Inflammatory macrophage (primary cell): ENCODE results near the gene POLR3GL.

ENCODE experiments used
- DNase-seq, 2 donors: peaks; one replicate each; pipeline ENCODE4 v3.0.0-alpha.2; 2020 to 2022

POLR3GL gene

DNA sequence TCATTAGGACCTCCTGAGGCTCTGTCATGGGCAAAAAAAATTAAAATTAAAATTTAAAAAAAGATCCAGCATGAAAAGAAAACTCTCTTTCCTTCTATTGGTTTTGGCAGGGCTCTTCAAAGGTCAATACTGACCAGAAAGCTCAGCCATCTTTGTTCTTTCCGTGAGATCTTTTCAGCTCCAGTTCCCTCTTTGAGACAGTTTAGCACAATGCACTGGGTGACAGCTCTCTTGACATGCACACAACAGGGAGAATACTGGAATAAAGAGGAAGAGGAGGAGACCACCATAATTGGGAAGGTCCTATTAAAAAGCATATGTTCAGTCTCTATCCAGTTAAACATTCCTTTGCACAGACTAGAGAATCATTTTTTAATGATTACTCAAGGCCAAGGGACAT, 13.0 kb upstream of the POLR3GL start:
- DNase-seq = no peak

DNA sequence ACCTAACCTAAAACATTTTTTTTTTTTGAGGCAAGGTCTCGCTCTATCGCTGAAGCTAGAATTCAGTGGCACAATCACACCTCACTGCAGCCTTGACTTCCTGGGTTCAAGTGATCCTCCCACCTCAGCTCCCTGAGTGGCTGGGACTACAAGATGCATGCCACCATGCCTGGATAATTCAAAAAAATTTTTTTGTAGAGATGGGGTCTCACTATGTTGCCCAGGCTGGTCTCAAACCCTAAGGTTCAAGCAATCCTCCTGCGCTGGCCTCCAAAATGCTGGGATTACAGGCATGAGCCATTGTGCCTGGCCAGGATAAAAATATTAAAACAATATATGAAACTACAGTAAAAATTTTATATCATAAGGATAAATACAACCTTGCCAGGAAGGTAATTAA, 11.6 kb upstream of the POLR3GL start:
- no peak for DNase-seq

DNA sequence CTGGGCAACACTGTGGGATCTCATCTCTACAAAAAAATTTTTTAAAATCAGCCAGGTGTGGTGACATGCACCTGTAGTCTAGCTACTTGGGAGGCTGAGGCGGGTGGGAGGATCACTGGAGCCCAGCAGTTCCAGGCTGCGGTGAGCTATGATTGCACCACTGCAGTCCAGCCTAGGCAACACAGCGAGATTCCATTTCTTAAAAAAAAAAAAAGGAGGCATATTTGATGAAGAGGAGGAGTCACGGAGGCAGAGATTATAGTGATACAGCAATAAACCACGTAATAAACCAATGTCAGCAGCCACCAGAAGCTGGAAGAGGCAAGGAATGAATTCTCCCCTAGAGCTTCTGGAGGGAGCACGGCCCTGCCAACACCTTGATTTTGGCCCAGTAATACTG, 10.6 kb upstream of the POLR3GL start:
- no peak for DNase-seq

DNA sequence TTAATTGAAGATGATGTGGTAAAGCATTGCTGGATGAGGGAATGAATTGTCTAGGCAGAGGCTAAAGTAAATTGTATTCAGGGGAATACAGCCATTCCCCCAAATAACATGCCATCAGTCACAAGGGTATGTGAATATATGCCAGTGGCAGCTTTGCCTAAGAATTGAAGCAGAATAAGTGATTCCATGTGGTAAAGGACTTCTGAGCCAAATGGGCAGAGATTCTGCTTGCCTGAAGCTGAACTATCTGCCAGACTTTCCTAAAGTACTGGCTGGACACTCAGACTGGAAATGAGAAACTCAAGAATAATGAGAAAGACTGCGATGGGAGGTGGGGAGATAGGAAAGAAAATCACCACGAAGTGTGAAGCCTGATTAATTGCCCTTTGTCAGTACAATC, 9.1 kb upstream of the POLR3GL start:
- DNase-seq = no peak

DNA sequence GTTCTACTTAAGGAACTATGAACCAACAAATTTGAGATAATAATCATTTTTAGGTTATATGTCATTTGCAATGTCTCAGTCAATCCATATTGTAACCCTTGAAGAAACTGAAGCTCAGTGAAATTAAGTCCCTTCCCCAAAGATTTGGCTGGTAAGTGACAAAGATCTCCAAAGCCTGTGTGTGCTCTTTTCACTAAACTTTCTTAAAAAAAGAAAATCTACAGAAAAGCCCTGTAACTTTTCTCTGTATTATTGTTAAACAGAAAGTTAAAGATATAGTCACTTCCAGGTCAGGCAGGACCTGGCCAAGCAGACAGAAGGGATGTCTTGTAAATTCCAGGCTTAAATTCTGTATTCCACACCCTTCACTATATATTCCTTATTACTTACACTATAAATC, 8.1 kb upstream of the POLR3GL start:
- no peak for DNase-seq

DNA sequence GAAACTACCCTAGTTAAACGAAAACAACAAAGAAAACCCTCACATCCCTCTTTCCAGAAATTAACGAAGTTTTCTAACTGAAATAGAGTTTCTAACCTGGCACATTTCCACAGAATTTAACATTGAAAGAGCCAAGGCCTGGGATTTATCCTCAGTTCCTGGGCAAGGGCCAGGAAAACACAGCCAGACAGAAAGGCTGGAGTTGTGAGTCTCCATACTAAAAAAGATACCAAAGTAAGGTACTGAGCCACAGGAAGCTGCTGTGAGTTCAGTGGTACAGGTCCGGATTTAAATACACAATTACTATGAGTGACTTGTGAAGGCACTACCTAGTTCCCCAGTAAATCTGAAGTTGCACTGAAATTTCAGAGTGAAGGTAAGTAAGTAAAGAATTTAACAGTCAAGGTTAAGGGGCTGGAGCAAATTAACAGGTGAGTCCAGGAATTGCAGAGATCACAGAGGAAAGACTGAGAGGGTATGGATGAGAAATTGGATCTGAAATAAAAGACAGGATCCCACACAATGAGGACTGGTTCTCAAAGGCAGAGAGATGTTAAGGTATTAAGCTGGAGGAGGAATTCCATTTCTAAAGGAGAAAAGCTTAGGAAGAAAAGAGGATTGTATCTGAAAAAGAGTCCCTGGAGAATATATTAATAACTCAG, 7.6 kb upstream of the POLR3GL start:
- DNase-seq = no peak

DNA sequence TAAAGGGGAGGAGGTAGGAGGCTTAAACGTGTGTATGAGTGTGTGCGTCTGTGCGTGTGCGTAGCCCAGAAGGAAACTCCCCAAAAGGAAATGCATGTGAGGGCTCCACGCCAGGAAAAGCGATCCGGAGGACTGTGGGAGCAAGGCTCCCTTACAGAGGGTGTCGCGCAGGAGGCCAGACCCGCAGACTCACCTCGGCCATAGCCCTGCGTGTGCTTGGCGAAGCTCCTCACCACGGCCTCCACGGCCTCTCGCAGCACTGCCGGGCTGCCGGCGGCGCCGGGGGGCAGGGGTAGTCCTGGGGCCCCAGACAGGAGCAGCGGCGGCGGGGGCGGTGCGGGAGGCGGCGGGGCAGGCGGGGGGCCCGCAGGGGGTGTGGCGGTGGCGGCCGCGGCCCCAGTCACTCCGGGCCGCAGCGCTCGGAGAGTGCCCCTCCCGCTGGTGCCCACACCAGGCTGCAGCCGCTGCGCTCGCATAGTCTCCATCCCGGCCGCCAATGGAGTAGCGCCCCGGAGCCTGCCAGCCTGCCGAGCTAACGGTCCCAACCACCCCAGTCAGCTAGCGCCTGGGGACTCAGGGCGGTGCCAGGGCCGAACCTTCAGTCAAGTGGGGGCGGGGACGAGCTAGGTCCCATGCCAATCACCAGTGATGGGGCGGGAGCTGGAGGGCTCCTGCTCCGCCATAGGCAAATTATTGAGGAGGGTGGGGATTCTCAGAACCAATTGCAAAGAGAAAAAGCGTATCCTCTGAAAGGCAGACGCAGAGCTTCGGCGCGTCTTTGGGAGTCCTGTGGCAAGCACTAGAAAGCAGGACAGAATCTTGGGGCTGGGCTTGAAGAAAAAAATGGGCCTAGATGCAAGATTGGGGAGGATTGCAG, 6.8 kb upstream of the POLR3GL start, which contains the start of gene LIX1L:
TSS of gene LIX1L (minus strand) at position 575 of the 877 bp plus-strand sequence. CDS start at position 485, 90 bp downstream.
- peak; percentile 97 to 98 for DNase-seq

DNA sequence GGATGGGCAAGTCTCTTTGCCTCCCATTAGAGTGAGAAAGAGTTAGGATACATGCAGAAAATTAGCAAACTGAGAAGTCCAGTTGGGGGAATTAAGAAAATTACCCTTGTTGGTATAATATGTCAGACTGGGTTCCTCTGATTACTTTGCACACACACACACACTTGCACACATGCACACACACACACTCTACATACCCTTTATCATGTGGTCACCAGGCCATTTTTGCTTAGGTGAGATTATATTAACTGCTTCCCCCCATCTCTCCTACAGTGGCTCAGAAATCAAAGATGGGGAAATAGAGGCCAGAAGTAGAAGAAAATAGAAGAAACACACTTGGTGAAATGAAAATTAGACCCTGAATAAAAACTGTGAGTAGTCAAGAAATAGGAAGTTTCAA, 5.8 kb upstream of the POLR3GL start:
- DNase-seq = no peak

DNA sequence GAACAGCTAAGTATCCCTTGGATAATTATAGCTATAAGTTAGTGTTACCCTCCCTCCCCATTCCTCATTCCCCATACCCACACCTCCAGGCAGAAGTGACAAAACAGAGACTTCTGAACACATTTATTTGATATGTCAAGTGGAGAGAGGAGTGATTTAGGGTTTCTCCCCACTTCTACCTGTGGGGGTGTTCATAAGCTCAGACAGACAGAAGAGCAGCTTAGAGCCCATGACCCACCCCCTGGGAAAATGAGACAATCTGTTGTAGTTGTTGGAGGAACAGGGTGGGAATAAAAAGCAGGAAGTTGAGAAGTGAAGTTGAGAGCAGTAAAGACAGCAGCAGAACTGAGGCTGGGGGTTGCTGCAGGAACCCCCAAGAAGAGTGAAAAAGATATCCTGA, 5.2 kb upstream of the POLR3GL start:
- DNase-seq = no peak

DNA sequence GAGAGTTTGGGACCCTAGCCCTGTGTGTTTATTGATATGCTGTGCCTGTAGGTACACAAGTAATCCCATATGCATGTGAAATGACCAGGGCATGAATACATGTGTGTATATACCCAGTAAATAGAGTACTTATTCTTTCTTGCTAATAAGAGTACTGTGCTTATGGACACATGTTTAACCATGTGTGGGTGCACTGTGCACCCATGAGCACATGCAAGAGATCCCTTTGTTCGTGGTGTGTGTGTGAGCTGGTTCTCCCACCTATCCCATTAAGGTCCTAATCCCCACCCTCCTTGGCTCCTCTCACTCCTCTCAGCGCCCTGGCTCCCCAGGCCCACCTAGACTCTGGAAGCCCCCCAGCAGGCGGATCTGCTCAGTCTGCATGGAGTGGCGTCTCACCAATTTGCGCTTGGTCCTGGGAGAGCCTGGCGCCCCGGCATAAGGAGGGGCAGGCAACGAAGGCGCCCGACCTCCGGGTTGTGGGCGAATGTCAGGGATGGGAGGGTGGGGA, 4.5 kb upstream of the POLR3GL start:
- DNase-seq = no peak

DNA sequence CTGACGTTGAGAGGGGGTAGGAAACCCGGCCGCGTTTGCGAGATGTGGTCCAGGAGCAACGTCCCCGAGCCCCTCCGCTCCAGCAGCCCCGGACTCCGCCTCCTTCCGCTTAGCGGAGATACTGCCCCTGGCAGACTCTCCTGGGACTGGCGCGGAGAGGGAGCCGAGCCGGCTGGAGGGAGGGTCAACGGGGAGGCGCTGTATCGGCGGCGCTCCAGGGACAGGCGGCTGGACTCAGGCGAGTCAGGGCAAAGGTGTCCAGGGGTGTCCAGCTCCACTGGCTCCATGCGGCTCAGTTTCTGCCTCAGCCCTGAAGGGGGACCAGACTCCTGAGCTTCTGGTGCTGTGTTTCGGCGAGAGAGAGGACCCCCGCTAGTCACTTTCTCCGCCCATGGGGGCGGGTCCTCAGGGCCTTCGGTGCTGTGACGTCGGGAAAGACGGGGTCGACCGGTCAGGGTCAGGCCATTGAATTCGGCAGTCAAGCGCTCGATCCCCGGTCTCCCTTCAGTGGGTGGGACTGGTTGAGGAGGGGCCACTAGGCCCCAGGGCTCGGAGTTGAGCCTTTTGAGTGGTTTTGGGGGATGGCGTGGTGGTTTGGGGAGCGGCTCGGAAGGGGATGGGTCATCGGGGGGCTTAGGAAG, 3.9 kb upstream of the POLR3GL start:
- DNase-seq = peak; percentile 29 to 40

DNA sequence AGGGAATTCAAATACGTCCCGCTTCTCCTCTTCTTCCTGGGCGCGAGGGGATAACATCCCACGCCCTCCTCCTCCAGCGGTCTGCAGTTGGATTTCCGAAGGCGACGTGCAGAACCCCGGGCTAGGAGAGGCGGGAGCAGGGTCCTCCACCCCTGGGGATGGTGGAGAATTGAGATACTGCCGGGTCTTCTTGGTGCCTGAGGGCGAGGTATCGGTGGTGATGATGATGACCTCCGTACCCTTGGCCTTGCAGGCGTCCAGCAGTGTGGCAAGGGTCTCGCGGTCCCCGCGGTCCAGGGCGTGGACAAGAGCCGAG, 3.4 kb upstream of the POLR3GL start:
- no peak for DNase-seq

DNA sequence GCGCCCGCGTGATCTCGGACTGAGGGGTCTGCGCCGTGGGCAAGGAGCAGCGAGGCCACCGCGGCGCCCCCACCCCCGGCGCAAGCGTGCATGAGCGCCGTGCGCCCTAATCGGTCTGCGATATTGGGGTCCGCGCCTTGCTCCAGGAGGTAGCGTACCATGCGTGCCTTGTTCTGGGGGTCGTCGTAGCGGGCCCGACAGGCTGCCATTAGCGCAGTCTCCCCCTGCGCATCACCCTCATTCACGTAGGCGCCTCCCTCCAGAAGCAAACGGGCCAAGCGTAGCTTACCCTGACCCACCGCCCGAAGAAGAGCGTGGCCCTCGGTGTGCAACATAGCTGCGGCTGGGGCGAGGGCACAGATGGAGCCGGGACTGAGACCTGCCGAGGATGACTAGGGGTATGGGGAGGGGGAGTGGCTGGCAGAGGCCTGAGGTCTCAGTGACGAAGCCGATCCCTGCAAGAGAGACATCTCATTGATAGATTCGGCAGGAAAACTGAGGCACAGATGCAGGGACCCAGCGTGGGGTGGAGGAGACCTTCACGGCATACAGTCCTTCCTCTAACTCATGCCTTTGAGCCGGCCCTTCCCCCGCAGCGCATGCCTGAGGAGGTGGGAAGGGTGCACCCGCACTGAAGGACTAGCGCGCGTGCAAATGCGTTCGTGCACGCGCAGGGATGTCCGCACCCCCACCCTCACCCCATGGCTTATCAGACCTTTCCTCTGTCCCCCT, 2.9 kb upstream of the POLR3GL start:
- DNase-seq = peak in 1 of 2 donors; percentile 5

DNA sequence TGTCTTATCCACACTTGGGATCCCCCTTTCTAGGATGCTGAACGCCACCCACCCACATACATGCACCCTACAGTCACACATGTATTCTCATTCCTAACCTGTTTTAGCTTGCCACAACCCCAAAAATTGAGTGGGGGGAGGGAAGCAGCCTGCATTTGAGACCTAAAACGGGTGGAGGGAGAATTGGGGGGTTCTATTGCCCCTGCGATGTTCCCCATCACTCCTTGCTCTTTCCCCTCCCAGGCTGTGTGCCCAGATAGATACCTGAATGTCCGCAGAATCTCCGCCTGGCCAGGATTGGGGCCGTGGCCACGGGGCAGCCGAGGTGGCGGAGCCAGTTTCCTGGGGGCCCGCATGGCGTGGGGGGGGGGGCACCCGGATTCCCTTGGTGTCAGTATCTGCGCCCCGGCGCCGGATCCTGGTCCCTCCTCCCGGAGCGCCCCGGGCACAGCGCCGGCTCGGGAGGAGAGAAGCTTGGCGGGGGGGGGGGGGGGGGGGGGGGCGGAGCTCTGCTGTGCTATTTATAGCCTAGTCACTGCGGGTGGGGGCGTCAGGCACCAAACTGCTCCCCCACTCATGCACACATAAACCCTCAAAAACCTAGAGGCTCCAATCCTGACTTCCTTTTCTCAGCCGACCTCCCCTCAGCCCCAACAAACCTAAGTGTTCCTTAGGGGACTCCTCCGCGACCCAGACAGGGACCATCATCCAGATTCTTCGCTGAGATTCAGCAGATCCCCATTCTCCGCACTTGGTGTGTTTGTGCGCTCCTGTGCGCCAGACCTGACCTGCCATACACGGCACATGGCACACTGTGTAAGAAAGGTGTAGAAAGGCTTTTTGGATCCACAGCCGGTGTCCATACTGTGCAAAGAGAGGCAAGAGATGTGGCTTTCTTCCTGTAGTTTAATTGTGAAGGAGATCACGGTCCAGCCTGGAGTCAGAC, 2.1 kb upstream of the POLR3GL start:
- peak in 1 of 2 donors; percentile 3 for DNase-seq

DNA sequence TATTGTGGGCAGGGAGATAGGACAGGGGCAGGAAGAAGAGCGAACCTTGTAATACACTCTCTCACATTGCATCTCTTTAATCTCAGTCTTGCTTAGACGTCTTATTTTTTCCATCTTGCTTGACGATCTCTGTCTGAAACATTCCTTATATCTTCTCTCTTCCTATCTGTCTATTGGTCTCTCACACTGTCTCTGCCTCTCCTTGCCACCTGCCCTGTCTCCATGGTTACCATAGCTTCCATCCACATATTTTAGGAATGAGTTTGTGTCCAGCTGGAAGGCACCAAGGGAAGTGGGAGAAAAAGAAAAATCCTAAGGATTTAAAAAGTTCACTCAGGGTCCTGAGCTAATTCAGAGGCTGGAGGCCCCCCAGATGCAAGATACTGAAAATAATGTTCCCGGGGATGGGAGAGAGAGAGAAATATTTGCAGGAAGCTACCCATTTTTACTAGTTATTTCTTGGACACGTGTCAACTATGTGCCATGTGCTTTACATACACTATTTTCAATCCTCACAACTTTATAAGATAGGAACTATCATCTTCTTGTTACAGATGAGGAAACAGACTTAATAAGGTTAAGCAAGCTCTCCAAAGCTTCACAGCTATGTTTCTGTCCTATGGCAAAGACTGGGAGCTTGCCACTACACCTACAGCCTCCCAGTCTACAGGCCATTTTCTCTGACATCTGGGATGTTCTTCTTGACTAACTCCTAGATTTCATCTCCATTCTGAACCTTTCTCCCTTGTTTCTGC, 1.0 kb upstream of the POLR3GL start:
- DNase-seq = peak in 1 of 2 donors; percentile 4

DNA sequence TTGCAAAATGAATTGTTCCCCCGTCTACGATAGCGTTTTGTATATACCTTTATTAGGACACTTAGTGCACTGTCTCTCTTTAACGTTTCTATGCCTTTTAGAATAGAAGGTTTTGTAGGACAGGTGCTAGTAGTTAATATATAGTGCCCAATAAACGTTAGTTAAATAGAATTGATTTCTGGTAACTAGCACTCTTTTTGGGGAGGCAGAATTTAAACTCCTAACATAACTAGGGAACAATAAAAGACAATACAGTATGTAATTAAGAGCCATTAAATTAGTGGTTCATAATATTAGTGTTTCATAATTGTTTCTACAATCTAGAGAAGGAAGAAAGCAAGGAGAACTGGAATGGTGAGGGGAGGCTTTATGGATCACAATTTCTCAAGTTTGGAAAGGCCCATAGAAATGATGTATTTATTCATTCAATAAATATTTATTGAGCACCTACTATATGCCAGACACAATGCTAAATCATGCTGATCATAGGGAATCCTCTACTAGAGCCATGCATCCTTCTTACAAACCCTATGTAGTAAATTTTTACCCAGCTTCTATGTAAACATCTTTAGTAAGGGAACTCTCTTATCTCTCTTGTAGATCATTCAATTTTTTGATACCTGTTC, 742 bp downstream of the POLR3GL start:
- DNase-seq = peak in 1 of 2 donors; percentile 0

DNA sequence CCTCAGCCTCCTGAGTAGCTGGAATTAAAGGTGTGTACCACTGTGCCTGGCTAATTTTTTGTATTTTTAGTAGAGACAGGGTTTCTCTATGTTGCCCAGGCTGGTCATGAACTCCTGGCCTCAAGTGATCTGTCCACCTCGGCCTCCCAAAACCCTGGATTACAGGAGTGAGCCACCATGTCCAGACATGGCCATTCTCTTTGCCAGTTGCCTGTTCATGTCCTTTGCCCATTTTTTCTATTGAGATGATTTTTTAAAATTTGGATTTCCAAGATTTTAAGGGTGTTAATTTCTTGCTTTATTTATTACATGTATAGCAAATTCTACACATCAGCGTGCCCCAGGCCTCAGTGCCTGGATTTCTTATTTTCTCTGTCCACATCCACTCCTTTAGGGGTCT, 2.8 kb downstream of the POLR3GL start:
- peak in 1 of 2 donors; percentile 1 for DNase-seq

DNA sequence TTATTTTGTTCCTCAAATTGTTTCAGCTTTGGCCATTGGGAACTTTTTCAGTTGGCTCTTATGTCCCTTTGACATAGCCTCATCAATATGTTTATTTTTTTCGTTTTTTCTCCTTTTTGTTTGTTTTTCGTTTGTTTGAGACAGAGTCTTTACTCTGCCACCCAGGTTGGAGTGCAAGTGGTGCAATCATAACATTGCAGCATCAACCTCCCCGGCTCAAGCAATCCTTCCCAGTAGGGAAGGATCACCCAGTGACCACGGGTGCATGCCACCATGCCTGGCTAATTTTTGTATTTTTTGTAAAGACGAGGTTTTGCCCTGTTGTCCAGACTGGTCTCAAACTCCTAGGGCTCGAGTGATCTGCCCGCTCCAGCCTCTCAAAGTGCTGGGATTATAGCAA, 8.1 kb downstream of the POLR3GL start:
- DNase-seq = peak in 1 of 2 donors; percentile 2

DNA sequence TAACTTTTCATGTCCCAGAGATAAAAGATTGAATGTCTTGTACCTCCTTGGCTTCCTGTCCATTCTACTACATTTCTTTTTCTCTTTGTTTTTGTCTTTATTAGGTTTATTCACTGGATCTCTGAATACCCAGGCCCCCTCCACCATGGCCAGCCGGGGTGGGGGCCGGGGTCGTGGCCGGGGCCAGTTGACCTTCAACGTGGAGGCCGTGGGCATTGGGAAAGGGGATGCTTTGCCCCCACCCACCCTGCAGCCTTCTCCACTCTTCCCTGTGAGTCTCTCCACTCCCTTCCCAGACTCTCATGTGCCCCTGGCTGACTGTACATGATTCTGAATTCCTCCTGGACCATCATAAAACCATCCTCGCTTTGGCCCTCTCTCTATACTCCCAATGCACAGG, 10.2 kb downstream of the POLR3GL start:
- DNase-seq = no peak

DNA sequence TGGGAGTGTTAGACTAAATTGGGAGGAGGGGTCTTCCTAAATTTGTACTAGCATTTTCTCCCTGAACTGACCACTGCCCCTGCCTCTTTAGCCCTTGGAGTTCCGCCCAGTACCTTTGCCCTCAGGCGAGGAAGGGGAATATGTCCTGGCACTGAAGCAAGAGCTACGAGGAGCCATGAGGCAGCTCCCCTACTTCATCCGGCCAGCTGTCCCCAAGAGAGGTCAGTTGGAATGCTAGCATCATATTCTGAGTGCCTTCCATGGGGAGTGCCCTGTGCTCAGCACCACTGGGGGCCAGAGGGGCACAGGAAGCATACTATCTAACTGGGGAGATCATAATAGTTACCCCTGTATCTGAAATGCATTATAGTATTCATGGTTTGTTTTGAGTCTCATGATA, 10.7 kb downstream of the POLR3GL start:
- no peak for DNase-seq
